Measurements from ENCODE around the gene GRAP2. TPM values are rescaled to one million over a fixed set of nuclear protein-coding genes. Genes with fewer than 3 reads are reported as not detected.

GRAP2 gene
- polyA plus RNA-seq, 1 donor (not counting 4 experiments of a cell fraction or from before 2014, with no cell fraction given): not detected

- Histone ChIP-seq H3K9ac (ENCODE audit: control insufficient read depth, extremely low read depth, insufficient read depth, low read length) (no peak overlapping the region), H4K20me1 (ENCODE audit: control insufficient read depth, extremely low read depth, insufficient read depth, low read length) (no peaks in the 10 kb centered on the region), H3K4me1 (ENCODE audit: control insufficient read depth, extremely low read depth, insufficient read depth, low read length) (peaks cover 7% of the 10 kb centered on the region), H3K27me3 (ENCODE audit: control insufficient read depth, extremely low read depth, insufficient read depth, low read length) (no peaks in the 10 kb centered on the region), H3K36me3 (ENCODE audit: control insufficient read depth in 2 of 2, extremely low read depth in 1 of 2, insufficient read depth in 2 of 2, low read length in 2 of 2) (no peaks in the 10 kb centered on the region), H3K9me1 (ENCODE audit: control insufficient read depth, extremely low read depth, insufficient read depth, low read length) (no peaks in the 10 kb centered on the region), H3K4me3 (ENCODE audit: control insufficient read depth in 2 of 3, extremely low read depth in 1 of 3, insufficient read depth in 2 of 3, low read depth in 1 of 3, low read length in 3 of 3) (no peak overlapping the region), H3K27ac (ENCODE audit: control insufficient read depth, insufficient read depth, low read length) (no peak overlapping the region), H3K79me2 (ENCODE audit: control insufficient read depth, insufficient read depth, low read length) (no peaks in the 10 kb centered on the region), H3K4me2 (ENCODE audit: control insufficient read depth, extremely low read depth, insufficient read depth, low read depth, low read length) (no peak overlapping the region), H2AFZ (ENCODE audit: control insufficient read depth, low read length) (no peak overlapping the region), H3K9me3 (ENCODE audit: control insufficient read depth, low read depth, low read length) (no peaks in the 10 kb centered on the region)
- dilution Hi-C loops (cut with MboI; ENCODE audit: extremely low pct_ligation_motif_present, low sequenced_read_pairs): no loop called here
- no peak for FAIRE-seq
- TF ChIP-seq EZH2 (IDR thresholded peaks at IDR 0.05; ENCODE audit: low read length) (no peak), CTCF (optimal IDR thresholded peaks at IDR 0.05 in 1 of 3, IDR thresholded peaks at IDR 0.05 in 1 of 3, conservative IDR thresholded peaks at IDR 0.05 in 1 of 3; ENCODE audit: extremely low read depth in 1 of 3, insufficient read depth in 2 of 3, low read length in 3 of 3) (no peak)
- no peak for DNase-seq (ENCODE audit: low read depth, low spot score)
These were observed 56.2 kb downstream of the GRAP2 start for GRCh38 chr22:39956932-39957664.

- Histone ChIP-seq H3K4me3 (ENCODE audit: control insufficient read depth in 2 of 3, extremely low read depth in 1 of 3, insufficient read depth in 2 of 3, low read depth in 1 of 3, low read length in 3 of 3) (no peak overlapping the region), H3K9me3 (ENCODE audit: control insufficient read depth, low read depth, low read length) (no peaks in the 10 kb centered on the region), H3K27me3 (ENCODE audit: control insufficient read depth, extremely low read depth, insufficient read depth, low read length) (no peaks in the 10 kb centered on the region), H3K9me1 (ENCODE audit: control insufficient read depth, extremely low read depth, insufficient read depth, low read length) (no peaks in the 10 kb centered on the region), H3K27ac (ENCODE audit: control insufficient read depth, insufficient read depth, low read length) (no peak overlapping the region), H4K20me1 (ENCODE audit: control insufficient read depth, extremely low read depth, insufficient read depth, low read length) (no peaks in the 10 kb centered on the region), H3K4me1 (ENCODE audit: control insufficient read depth, extremely low read depth, insufficient read depth, low read length) (peaks cover 7% of the 10 kb centered on the region), H3K79me2 (ENCODE audit: control insufficient read depth, insufficient read depth, low read length) (no peaks in the 10 kb centered on the region), H2AFZ (ENCODE audit: control insufficient read depth, low read length) (no peak overlapping the region), H3K4me2 (ENCODE audit: control insufficient read depth, extremely low read depth, insufficient read depth, low read depth, low read length) (no peak overlapping the region), H3K9ac (ENCODE audit: control insufficient read depth, extremely low read depth, insufficient read depth, low read length) (no peak overlapping the region), H3K36me3 (ENCODE audit: control insufficient read depth in 2 of 2, extremely low read depth in 1 of 2, insufficient read depth in 2 of 2, low read length in 2 of 2) (no peaks in the 10 kb centered on the region)
- DNase-seq (ENCODE audit: low read depth, low spot score) (no peak), FAIRE-seq (no peak)
- TF ChIP-seq EZH2 (IDR thresholded peaks at IDR 0.05; ENCODE audit: low read length) (no peak), CTCF (optimal IDR thresholded peaks at IDR 0.05 in 1 of 3, IDR thresholded peaks at IDR 0.05 in 1 of 3, conservative IDR thresholded peaks at IDR 0.05 in 1 of 3; ENCODE audit: extremely low read depth in 1 of 3, insufficient read depth in 2 of 3, low read length in 3 of 3) (no peak)
- dilution Hi-C loops (cut with MboI; ENCODE audit: extremely low pct_ligation_motif_present, low sequenced_read_pairs): no loop called here
These were observed 57.3 kb downstream of the GRAP2 start for GRCh38 chr22:39958009-39958711.

Measured in keratinocyte (primary cell).